ENCODE results near the gene NEIL3.

Gene NEIL3

GRCh38 chr4:177374966-177375365 lies 65.3 kb downstream of the NEIL3 start:
- DNase-seq = no peak

GRCh38 chr4:177375372-177375771 lies 65.7 kb downstream of the NEIL3 start:
- no peak for DNase-seq

GRCh38 chr4:177376024-177376423 lies 66.3 kb downstream of the NEIL3 start:
- DNase-seq = no peak

DNA sequence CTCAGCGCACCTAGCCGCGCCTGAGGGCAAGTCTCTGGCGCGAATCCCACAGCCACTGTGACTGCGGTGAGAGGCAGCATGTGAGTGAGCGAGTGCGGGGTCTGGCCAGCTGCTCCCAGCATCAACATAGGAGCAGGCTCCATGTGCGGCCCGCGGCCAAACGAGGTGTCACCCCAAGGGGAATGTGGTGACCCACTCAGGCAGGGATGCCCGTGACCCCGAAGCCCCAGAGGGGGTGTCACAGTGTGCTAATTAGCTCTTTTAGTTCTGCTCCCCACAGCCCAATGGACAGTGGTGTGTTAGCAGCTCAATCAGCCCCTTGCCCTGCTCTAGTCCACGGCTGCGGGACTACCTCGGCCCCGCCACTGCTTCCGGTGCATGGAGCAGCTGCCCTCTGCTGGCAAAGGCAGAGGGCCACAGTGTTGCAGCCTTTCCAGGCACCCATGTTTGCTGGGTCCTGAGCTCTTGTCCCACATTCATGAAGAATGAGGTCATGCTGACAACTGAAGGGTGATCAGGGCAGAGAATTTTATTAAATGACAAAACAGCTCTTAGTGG lies 71.1 kb downstream of the NEIL3 start:
- peak in 1 of 2 experiments; percentile 26 for DNase-seq

- DNase-seq = no peak
Observed at GRCh38 chr4:177381762-177382310, 72.2 kb downstream of the NEIL3 start.

DNA sequence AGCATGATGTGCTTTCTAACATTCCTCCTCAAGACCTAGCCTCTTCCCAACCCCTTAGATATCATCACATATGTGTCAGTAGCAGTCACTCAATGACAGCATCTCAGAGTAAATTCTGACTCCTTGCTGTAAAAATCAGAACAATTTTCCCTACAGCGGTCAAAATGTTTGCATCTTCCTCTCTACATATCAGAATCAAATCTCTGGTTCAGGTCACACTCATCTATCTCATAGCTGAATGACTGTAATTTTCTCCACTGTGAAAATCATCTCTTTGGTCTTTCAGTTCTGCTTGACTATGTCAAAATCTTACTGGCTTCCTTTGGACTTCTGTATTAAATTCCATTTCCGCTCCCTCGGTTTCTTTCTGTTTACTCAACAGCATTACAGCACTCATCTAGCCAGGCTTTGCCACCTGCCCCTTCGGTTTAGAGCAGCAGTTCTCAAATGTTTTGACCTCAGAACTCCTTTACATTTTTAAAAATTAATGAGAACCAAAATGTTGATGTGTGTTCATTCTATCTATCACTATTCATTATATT lies 75.3 kb downstream of the NEIL3 start:
- no peak for DNase-seq

GRCh38 chr4:177385576-177386277 lies 76.1 kb downstream of the NEIL3 start:
- DNase-seq = no peak

DNA sequence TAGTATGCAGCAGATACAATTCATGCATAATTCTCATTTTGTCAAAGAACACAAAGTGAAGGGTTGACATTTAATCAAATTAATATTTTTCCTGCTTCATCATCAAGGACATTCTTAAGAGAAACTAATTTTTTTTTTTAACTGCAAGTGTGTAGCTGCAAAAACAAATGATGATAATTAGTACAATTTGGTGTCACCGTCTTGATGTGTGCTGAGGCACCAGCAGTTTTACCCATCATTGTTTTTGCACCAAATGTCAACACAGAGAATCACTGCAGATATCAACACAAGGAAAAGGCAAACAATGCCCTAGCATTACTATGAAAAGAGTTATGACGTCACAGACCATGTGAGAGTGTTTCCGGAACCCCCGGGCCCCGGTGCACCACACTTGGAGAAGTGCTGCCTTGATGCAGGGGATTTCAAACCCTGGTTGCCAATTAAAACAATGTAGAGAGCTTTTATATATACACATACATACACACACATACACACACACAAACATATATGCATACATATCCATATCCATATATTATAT lies 76.7 kb downstream of the NEIL3 start:
- no peak for DNase-seq

DNA sequence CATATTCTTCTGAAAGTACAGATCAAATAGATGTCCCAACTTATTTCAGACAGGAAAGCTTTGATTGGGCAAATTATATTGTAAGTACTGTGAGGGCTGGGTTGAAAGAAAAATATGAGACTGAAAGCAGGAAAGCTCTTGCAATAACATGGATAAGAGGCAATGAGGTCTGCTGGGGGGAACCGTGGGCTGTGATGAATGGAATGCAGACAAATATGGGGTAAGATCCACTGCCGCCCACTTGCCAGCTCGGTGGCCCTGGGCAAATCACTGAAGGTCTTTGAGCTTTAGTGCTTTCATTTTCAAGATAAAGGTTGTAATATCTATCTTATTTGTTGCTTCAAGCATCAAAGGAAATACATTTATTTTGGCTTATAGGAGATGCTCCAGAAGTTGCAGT lies 81.6 kb downstream of the NEIL3 start:
- no peak for DNase-seq

- no peak for DNase-seq
Observed at GRCh38 chr4:177391953-177392352, 82.3 kb downstream of the NEIL3 start.

- DNase-seq = no peak
Observed at GRCh38 chr4:177393236-177393635, 83.6 kb downstream of the NEIL3 start.

- DNase-seq = no peak
Observed at GRCh38 chr4:177396352-177396751, 86.7 kb downstream of the NEIL3 start.

GRCh38 chr4:177400030-177400429 lies 90.4 kb downstream of the NEIL3 start:
- no peak for DNase-seq

GRCh38 chr4:177401658-177402273 lies 92.1 kb downstream of the NEIL3 start:
- no peak for DNase-seq

DNA sequence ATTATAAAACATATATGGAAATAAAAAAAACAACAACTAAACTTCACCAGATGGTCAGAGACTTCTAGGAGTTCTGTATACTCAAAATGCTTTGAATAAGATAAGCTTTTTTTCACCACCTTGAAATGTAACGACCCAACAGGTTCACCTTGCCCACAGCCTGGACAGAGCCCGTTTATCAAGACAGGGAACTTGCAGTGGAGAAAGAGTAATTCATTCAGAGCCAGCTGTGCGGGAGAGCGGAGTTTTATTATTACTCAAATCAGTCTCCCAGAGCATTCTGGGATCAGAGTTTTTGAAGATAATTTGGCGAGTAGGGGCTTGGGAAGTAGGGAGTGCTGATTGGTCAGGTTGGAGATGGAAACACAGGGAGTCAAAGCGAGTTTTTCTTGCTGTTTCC lies 94.1 kb downstream of the NEIL3 start:
- no peak for DNase-seq

- no peak for DNase-seq
Observed at GRCh38 chr4:177404342-177404741, 94.7 kb downstream of the NEIL3 start.

DNA sequence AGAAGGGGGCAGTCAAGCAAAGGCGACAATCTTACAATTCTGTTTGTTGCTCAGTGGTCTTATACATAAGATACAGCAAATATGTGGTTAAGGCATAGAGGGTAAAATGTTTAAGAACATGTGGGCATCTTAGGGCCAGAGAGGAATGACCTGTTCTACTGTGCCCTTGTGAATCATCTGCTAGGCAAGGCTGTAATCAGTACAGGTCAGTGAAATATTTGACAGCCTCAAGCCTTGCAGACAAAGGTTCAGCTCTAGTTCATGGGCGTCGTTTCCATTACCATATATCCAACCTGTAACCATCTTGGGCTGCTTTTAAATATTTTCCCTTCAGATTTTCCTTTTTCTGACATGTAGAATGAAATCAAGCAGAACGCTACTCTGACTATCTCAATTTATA lies 95.3 kb downstream of the NEIL3 start:
- DNase-seq = no peak

DNA sequence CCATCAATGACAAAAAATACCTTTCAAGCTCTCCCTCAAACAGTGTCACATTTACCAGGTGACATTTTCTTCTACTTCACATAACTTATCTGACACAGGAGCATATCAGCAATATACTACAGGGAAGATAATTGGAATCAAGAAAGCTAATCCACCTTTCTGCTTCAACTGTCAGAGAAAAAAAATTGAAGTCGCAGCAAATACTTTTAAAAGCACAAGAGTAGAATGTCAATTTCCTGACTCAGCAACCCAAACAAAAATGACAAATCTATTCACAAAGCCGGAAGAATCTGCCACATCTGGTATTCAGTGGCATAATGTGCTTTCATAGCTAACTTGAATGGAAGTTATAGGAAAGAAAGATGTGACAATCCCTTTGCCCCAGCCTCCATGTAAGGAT lies 95.8 kb downstream of the NEIL3 start:
- no peak for DNase-seq

- DNase-seq = no peak
Observed at GRCh38 chr4:177408023-177408422, 98.3 kb downstream of the NEIL3 start.

DNA sequence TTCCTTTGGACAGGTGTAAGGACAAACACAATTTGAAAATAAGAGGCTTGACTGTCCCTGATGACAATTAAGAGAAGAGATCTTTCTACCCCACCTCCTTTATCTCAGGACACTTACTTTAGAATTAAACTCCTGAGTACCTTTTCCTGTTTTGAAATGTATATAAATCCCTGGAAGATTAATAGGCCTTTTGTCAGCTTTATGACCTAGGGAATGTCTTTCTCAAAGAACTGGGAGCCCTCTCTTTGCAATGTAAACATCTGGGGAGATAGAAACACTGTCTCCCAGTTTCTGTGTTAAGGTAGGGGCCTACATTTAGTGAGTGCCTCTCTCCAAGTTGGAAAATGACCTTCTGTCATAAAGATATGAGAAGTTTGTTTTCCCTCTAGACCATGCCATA lies 100.9 kb downstream of the NEIL3 start:
- no peak for DNase-seq

DNA sequence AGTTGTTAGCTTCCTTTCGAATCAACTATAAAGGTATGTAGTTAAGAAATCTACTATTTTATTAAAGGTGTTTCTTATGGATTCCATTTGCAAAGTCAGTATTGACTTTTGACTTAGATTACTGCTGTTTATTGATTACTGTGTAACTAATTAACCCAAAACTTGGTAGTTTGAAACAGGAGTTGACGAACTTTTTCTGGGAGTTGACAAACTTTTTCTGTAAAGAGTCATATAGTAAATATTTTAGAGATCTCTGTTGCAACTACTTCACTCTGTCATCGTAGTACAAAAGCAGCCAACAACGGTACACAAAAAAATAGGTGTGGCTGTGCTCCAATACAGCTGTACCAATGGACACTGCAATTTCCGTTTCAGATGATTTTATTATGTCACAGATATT lies 102.3 kb downstream of the NEIL3 start:
- DNase-seq = no peak
